ENCODE measurements around the gene ARHGAP27.

The ARHGAP27 gene

GRCh38 chr17:45386178-45386577 is 46.5 kb downstream of the ARHGAP27 start:
- ATAC-seq: no peak
- TF ChIP-seq ZNF70 (CRISPR knock-in tag; IDR thresholded peaks at IDR 0.05): no peak
- TF ChIP-seq SNAI2 (CRISPR knock-in tag; IDR thresholded peaks at IDR 0.05): no peak
- TF ChIP-seq BACH2 (CRISPR knock-in tag; IDR thresholded peaks at IDR 0.05; ENCODE audit: borderline replicate concordance): no peak
- no peak for TF ChIP-seq POU6F1 (CRISPR knock-in tag; IDR thresholded peaks at IDR 0.05; ENCODE audit: borderline replicate concordance, low read depth)

- ATAC-seq: peak; percentile 97
- TF ChIP-seq ZNF565 (CRISPR knock-in tag; conservative IDR thresholded peaks at IDR 0.05; ENCODE audit: low read depth) (no peak), SNAI2 (CRISPR knock-in tag; IDR thresholded peaks at IDR 0.05) (no peak), ZFP30 (CRISPR knock-in tag; IDR thresholded peaks at IDR 0.05) (no peak), ESRRG (CRISPR knock-in tag; IDR thresholded peaks at IDR 0.05) (no peak), CSRNP3 (CRISPR knock-in tag; IDR thresholded peaks at IDR 0.05) (no peak)
Measured at GRCh38 chr17:45385331-45385997, 47.2 kb downstream of the ARHGAP27 start.

GRCh38 chr17:45384789-45385262 is 47.8 kb downstream of the ARHGAP27 start:
- peak; percentile 14; the same call in 2 of the 3 replicates for ATAC-seq
- TF ChIP-seq ISL1 (CRISPR knock-in tag; IDR thresholded peaks at IDR 0.05) (no peak), CREB5 (CRISPR knock-in tag; IDR thresholded peaks at IDR 0.05; ENCODE audit: low read depth) (no peak), ZFP3 (CRISPR knock-in tag; IDR thresholded peaks at IDR 0.05) (no peak), POU6F1 (CRISPR knock-in tag; IDR thresholded peaks at IDR 0.05; ENCODE audit: borderline replicate concordance, low read depth) (no peak), SNAI2 (CRISPR knock-in tag; IDR thresholded peaks at IDR 0.05) (no peak), PPARA (CRISPR knock-in tag; IDR thresholded peaks at IDR 0.05; ENCODE audit: borderline replicate concordance) (no peak), CSRNP3 (CRISPR knock-in tag; IDR thresholded peaks at IDR 0.05) (no peak), TSHZ2 (CRISPR knock-in tag; IDR thresholded peaks at IDR 0.05) (no peak)

- peak; percentile 19; the same call in 2 of the 3 replicates for ATAC-seq
- TF ChIP-seq CSRNP3 (CRISPR knock-in tag; IDR thresholded peaks at IDR 0.05) (no peak), CREB5 (CRISPR knock-in tag; IDR thresholded peaks at IDR 0.05; ENCODE audit: low read depth) (no peak), ZFP3 (CRISPR knock-in tag; IDR thresholded peaks at IDR 0.05) (no peak), PPARA (CRISPR knock-in tag; IDR thresholded peaks at IDR 0.05; ENCODE audit: borderline replicate concordance) (no peak), OSR1 (CRISPR knock-in tag; IDR thresholded peaks at IDR 0.05) (no peak), ZNF565 (CRISPR knock-in tag; conservative IDR thresholded peaks at IDR 0.05; ENCODE audit: low read depth) (no peak), SNAI2 (CRISPR knock-in tag; IDR thresholded peaks at IDR 0.05) (no peak), ARNTL (CRISPR knock-in tag; IDR thresholded peaks at IDR 0.05; ENCODE audit: borderline replicate concordance, low read depth) (no peak), POU6F1 (CRISPR knock-in tag; IDR thresholded peaks at IDR 0.05; ENCODE audit: borderline replicate concordance, low read depth) (no peak), RARB (CRISPR knock-in tag; IDR thresholded peaks at IDR 0.05) (no peak), ESRRG (CRISPR knock-in tag; IDR thresholded peaks at IDR 0.05) (no peak), ZNF70 (CRISPR knock-in tag; IDR thresholded peaks at IDR 0.05) (no peak)
Measured at GRCh38 chr17:45384047-45384788, 48.5 kb downstream of the ARHGAP27 start.
